Adrenal gland (tissue), 5 donors: ENCODE results near the gene HIPK2.

ENCODE experiments used
- CTCF ChIP-seq, 6 experiments: fragments of 450-650 bp in 4 of 6; fragments of 200-600 bp in 2 of 6; sonication (generic) in 1 of 6; IDR thresholded peaks; 1 replicate in 5 of 6; 2 replicates in 1 of 6; pipeline versions ENCODE4 v1.5.1 to v1.8.0; 2016 to 2021; ENCODE audit warnings: antibody characterized with exemption in 6 of 6, mild to moderate bottlenecking in 2 of 6, moderate library complexity in 1 of 6
- POLR2A ChIP-seq, 2 donors: fragments of 450-650 bp; IDR thresholded peaks; one replicate each; pipeline ENCODE4 v1.6.1; 2017; ENCODE audit warnings: antibody characterized with exemption in 2 of 2, mild to moderate bottlenecking in 2 of 2, moderate library complexity in 1 of 2
- donor health status: DM: no; HTN: no; CAD: no.

- TF ChIP-seq CTCF (IDR thresholded peaks at IDR 0.05) (no peak), POLR2A (IDR thresholded peaks at IDR 0.05) (no peak)
These were observed 130.7 kb downstream of the HIPK2 start for GRCh38 chr7:139647085-139647484.
